Smooth muscle cell (in vitro differentiated cells): ENCODE data around the gene BRD3. TPM values are rescaled to one million over a fixed set of nuclear protein-coding genes. Genes with fewer than 3 reads are reported as not detected.

Experiments used
- DNase-seq: peaks from one replicate; lab custom pipeline; 2025; ENCODE audit not compliant: unreplicated experiment; lab: John Stamatoyannopoulos, UW
- H2AFZ ChIP-seq: fragments of 200-600 bp; sonication (generic); 2 replicates; pipeline ENCODE4 v1.6.0; 2016; ENCODE audit warnings: antibody characterized with exemption, low read depth, mild to moderate bottlenecking
- H3F3A ChIP-seq: fragments of 200-600 bp; sonication (generic); 2 replicates; pipeline ENCODE4 v1.6.0; 2017; ENCODE audit warnings: antibody characterized with exemption, low read depth
- H3K27ac ChIP-seq: fragments of 200-600 bp; sonication (generic); 2 replicates; pipeline ENCODE4 v1.5.1; 2016; ENCODE audit warnings: low read depth, mild to moderate bottlenecking
- H3K27me3 ChIP-seq: fragments of 200-600 bp; sonication (generic); 2 replicates; pipeline ENCODE4 v1.6.1; 2016; ENCODE audit warnings: low read depth, mild to moderate bottlenecking
- H3K36me3 ChIP-seq: fragments of 200-600 bp; sonication (generic); 2 replicates; pipeline ENCODE4 v1.5.1; 2016; ENCODE audit warnings: low read depth
- H3K4me1 ChIP-seq: fragments of 200-600 bp; sonication (generic); 2 replicates; pipeline ENCODE4 v1.5.1; 2016; ENCODE audit warnings: low read depth
- H3K4me2 ChIP-seq: fragments of 200-600 bp; sonication (generic); 2 replicates; pipeline ENCODE4 v1.6.0; 2016; ENCODE audit warnings: mild to moderate bottlenecking
- H3K4me3 ChIP-seq: fragments of 200-600 bp; sonication (generic); 2 replicates; pipeline ENCODE4 v1.5.1; 2016; ENCODE audit warnings: mild to moderate bottlenecking
- H3K79me2 ChIP-seq: fragments of 200-600 bp; sonication (generic); 2 replicates; pipeline ENCODE4 v1.6.0; 2016; ENCODE audit warnings: low read depth, mild to moderate bottlenecking
- H3K9ac ChIP-seq: fragments of 200-600 bp; sonication (generic); 2 replicates; pipeline ENCODE4 v1.6.0; 2016; ENCODE audit warnings: low read depth
- H3K9me3 ChIP-seq: fragments of 200-600 bp; sonication (generic); replicated peaks from 2 replicates; pipeline ENCODE4 v1.5.1; 2016; ENCODE audit warnings: low read depth
- H4K20me1 ChIP-seq: fragments of 200-600 bp; sonication (generic); 2 replicates; pipeline ENCODE4 v1.6.0; 2016; ENCODE audit warnings: low read depth
- WGBS: methylation state at CpG from one replicate; pipeline ENCODE4 v1.1.7; 2016; ENCODE audit warnings: low lambda C conversion rate; 5-methylcytosine and 5-hydroxymethylcytosine counted together
- polyA plus RNA-seq: library from polyadenylated mRNA; unstranded; fragments of >200 nt; fragmentation: Nextera tagmentation; extraction: Ambion mirVana; gene quantifications from 2 replicates; pipeline ENCODE4 v1.2.1, GENCODE V29; 2016
- total RNA-seq: library from RNA; depleted of rRNA; stranded (reverse); fragments of >200 nt; gene quantifications from 2 replicates; pipeline ENCODE4 v1.2.3, GENCODE V29; 2014
- TF ChIP-seq, protein P1 (sequence below): fragments of 200-600 bp; sonication (generic); IDR thresholded peaks from 2 replicates; pipeline ENCODE4 v1.5.1; 2017; ENCODE audit warnings: borderline replicate concordance, mild to moderate bottlenecking, antibody characterized with exemption; ENCODE audit not compliant: insufficient read depth, poor library complexity, severe bottlenecking

BRD3 gene
- total and polyA plus RNA-seq, 2 experiments from 2014 or later, result 9.2 to 34.1 TPM

- Histone ChIP-seq H3K9ac (no peak overlapping the region), H3K4me2 (no peak overlapping the region), H3K27ac (no peak overlapping the region), H2AFZ (no peak overlapping the region), H3F3A (peaks cover 8% of the 10 kb centered on the region), H3K36me3 (no peaks in the 10 kb centered on the region), H3K4me3 (no peak overlapping the region), H3K4me1 (no peaks in the 10 kb centered on the region), H3K79me2 (peaks cover 87% of the 10 kb centered on the region), H4K20me1 (peaks cover 89% of the 10 kb centered on the region), H3K27me3 (no peaks in the 10 kb centered on the region), H3K9me3 (no peaks in the 10 kb centered on the region)
- WGBS, result 94% methylated on average over 15 of the region's 15 CpGs
- TF ChIP-seq, protein P1, sequence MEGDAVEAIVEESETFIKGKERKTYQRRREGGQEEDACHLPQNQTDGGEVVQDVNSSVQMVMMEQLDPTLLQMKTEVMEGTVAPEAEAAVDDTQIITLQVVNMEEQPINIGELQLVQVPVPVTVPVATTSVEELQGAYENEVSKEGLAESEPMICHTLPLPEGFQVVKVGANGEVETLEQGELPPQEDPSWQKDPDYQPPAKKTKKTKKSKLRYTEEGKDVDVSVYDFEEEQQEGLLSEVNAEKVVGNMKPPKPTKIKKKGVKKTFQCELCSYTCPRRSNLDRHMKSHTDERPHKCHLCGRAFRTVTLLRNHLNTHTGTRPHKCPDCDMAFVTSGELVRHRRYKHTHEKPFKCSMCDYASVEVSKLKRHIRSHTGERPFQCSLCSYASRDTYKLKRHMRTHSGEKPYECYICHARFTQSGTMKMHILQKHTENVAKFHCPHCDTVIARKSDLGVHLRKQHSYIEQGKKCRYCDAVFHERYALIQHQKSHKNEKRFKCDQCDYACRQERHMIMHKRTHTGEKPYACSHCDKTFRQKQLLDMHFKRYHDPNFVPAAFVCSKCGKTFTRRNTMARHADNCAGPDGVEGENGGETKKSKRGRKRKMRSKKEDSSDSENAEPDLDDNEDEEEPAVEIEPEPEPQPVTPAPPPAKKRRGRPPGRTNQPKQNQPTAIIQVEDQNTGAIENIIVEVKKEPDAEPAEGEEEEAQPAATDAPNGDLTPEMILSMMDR, result no peak
- DNase-seq, result no peak
These were observed 4.7 kb downstream of the BRD3 start for GRCh38 chr9:134063088-134063570.

GRCh38 chr9:134062461-134063087 lies 5.3 kb downstream of the BRD3 start:
- no peak overlapping the region for H3K4me2 ChIP-seq
- peaks cover 92% of the 10 kb centered on the region for H3K79me2 ChIP-seq
- TF ChIP-seq, protein P1, result no peak
- H4K20me1 ChIP-seq, result peaks cover 95% of the 10 kb centered on the region
- DNase-seq, result no peak
- no peak overlapping the region for H2AFZ ChIP-seq
- H3K9me3 ChIP-seq, result no peaks in the 10 kb centered on the region
- H3K4me3 ChIP-seq, result no peak overlapping the region
- no peaks in the 10 kb centered on the region for H3K36me3 ChIP-seq
- H3K4me1 ChIP-seq, result no peaks in the 10 kb centered on the region
- H3K27me3 ChIP-seq, result no peaks in the 10 kb centered on the region
- 89% methylated on average over 22 of the region's 22 CpGs for WGBS
- peaks cover 8% of the 10 kb centered on the region for H3F3A ChIP-seq
- no peak overlapping the region for H3K9ac ChIP-seq
- H3K27ac ChIP-seq, result no peak overlapping the region

- Histone ChIP-seq H3K27me3 (no peaks in the 10 kb centered on the region), H4K20me1 (peaks cover 100% of the 10 kb centered on the region), H3F3A (peaks cover 8% of the 10 kb centered on the region), H3K4me3 (no peak overlapping the region), H3K4me2 (no peak overlapping the region), H3K4me1 (no peaks in the 10 kb centered on the region), H3K9me3 (no peaks in the 10 kb centered on the region), H2AFZ (no peak overlapping the region), H3K9ac (no peak overlapping the region), H3K79me2 (peaks cover 97% of the 10 kb centered on the region), H3K27ac (no peak overlapping the region), H3K36me3 (no peaks in the 10 kb centered on the region)
- TF ChIP-seq, protein P1, result no peak
- DNase-seq, result no peak
- WGBS, result 93% methylated on average over 22 of the region's 22 CpGs
These were observed 6.0 kb downstream of the BRD3 start for GRCh38 chr9:134061688-134062371.
